NCI-H345 treated with DMSO at 0.1 percent for 48 hours (cell line): ENCODE data around the gene KRT31.
"Not testable (repeated sequence)": the region's sequence is repeated elsewhere in the genome, so short reads cannot be mapped to it uniquely, and the experiment has no call there.

Source experiments
- DNase-seq: peaks from one replicate; lab custom pipeline; 2025; ENCODE audit not compliant: unreplicated experiment; lab: John Stamatoyannopoulos, UW

KRT31 gene

DNA sequence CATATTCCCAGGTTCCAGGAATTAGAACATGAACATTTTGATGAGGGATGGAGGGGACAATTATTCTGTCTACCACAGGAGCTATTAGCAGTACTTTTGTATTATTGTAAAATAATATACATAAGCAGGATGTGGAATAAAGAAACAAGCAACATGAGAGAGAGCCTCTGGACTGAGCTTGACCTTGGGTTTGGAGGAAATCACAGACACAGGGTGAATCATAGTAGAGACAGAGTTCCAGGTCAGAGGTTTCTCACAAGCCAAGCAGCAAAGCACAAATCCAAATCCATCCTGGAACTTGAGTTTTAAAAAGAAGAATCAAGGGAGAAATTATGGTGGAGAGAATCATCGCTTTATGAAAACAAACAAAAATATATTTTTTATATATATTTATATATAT lies 5.1 kb downstream of the KRT31 start:
- no peak for DNase-seq

DNA sequence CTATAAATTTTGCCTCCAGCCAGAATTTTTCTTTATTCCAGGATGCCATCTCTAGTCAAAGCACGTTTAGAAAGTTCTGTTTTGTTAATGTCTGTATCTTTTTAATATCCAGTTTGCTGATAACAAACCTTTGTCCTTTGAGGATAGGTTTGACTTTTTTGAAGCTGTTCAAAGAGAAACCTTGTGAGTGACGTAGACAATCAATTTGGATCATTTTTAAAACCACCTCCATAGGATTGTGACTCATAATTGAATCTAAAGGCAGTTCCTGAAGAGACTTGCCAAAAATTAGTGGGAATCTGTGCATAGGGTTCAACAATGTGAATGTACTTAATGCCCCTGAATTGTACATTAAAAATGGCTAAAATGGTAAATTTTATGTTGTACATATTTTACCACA lies 5.9 kb downstream of the KRT31 start:
- DNase-seq = no peak

- DNase-seq = no peak
Measured at GRCh38 chr17:41390411-41390938, 6.9 kb downstream of the KRT31 start.

DNA sequence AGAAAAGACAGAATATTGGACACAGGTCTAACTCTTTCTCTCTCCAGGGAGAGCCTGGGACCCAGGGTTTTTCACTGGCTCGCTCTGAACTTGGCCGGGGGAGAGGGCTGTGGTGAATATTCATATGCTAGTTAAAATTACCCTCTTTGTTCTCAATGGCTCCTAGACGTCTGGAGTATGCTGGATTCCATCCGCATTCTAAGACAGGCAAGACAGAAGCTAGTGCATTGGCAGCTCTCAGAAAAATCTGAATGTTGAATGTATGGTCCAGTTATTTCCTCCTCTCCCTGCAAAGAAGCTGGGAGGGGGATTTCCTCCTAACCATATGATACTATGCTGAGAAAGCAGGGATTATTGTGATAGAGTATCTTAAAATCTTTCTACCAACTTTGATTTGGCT lies 9.7 kb downstream of the KRT31 start:
- DNase-seq = no peak

DNA sequence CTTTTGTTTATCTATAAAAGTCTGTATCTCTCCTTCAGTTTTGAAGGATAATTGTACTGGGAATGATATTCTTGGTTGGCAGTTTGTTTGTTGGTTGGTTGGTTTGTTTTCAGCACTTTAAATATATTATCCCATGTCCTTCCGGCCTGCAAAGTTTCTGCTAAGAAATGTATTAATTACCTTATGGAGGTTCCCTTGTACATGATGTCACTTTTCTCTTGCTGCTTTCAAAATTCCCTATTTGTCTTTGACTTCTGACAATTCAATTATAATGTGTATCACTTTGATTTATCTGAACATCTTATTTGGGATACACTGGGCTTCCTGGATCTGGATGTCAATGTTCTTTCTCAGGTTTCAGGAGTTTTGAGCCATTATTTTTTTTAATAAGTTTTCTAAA lies 11.2 kb downstream of the KRT31 start:
- no peak for DNase-seq

- no peak for DNase-seq
Measured at GRCh38 chr17:41383690-41384089, 13.7 kb downstream of the KRT31 start.

DNA sequence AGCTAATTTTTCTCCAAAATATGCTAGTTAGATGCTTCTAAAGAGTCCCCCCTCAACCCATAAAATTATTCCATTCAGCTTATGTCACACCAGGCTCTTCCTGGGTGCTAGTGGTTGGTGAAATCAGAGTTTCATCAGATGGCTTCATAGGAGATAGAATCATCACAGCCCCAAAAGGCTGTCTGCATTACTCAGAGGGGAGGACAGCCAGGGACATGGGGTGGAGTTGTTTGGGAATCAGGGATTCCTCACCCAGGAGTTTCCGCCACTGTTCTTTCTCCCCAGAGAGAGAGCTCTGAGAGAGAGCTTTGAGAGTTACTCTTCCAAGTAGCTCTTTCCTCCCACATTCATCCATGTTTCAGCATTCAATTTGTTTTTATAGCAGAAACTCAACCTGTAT lies 15.0 kb downstream of the KRT31 start:
- no peak for DNase-seq

DNA sequence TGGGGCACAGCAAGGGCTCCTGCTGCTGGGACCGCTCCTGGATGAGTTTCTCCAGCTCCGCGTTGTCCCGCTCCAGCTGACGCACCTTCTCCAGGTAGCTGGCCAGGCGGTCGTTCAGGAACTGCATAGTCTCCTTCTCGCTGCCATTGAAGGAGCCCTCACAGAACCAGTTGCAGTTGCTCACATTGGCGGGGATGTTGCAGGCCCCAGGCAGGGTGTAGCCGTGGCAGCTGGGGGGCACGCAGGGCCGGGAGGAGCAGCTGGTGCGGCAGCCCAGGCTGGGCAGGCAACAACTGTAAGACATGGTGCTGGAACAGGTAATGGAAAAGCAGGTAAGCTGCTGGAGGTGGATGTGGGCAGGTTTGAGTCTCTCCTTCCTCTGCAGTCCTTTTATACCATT lies 15.5 kb downstream of the KRT31 start, which contains the start of gene KRT34:
Gene KRT34, minus strand, starts transcription at position 364 of the 400 bp plus-strand sequence. Its CDS starts 60 bp downstream, at position 304.
- not testable (repeated sequence) for DNase-seq

- not testable (repeated sequence) for DNase-seq
Measured at GRCh38 chr17:41380091-41380490, 17.3 kb downstream of the KRT31 start.

DNA sequence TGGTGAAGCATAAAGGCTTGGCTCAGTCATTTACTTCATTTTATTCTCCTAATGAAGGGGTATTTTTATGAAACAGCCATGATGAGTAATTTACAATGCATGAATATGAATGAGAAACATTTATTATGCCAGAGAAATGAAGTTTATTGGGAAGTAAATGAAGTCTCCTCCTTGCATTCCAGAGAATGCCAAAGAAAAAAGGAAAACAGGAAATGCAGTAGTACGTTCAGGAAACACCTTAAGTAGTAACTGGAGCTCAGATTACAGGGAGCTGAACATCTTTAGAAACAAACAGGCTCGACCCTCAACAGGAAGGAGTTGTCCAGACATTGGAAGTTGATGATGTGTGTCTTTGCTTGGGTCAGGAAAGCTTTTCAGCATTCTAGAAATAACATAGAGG lies 19.9 kb downstream of the KRT31 start:
- DNase-seq = no peak

DNA sequence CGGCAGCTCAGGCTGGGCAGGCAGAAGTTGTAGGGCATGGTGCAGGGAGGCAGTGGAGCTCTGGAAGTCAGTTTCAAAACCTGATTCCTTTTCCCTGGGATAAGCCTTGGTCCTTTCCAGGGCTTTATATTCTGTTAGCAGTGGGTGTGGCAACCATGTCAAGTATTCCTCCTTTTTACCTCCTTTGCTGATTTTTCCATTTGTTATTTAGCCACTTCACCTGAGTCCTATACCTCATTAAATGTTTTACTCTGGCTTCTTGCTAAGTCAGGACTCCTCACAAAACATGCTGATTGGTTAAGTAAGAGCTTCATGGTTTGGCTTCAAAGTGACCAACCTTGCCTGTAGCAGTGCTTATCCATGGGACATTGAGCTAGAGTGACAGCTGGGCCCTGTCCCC lies 27.7 kb downstream of the KRT31 start, which contains the start of gene KRT33B:
Gene KRT33B, minus strand, starts transcription at position 101 of the 400 bp plus-strand sequence. Its CDS starts 63 bp downstream, at position 38.
- no peak for DNase-seq

GRCh38 chr17:41369023-41369422 lies 28.4 kb downstream of the KRT31 start:
- no peak for DNase-seq

- no peak for DNase-seq
Measured at GRCh38 chr17:41367426-41368075, 29.9 kb downstream of the KRT31 start.

- DNase-seq = no peak
Measured at GRCh38 chr17:41366070-41366469, 31.3 kb downstream of the KRT31 start.

- no peak for DNase-seq
Measured at GRCh38 chr17:41363881-41364280, 33.5 kb downstream of the KRT31 start.

GRCh38 chr17:41360296-41360995 lies 37.0 kb downstream of the KRT31 start:
- no peak for DNase-seq

GRCh38 chr17:41354536-41354935 lies 42.9 kb downstream of the KRT31 start:
- DNase-seq = no peak

- no peak for DNase-seq
Measured at GRCh38 chr17:41352597-41353366, 44.6 kb downstream of the KRT31 start.

DNA sequence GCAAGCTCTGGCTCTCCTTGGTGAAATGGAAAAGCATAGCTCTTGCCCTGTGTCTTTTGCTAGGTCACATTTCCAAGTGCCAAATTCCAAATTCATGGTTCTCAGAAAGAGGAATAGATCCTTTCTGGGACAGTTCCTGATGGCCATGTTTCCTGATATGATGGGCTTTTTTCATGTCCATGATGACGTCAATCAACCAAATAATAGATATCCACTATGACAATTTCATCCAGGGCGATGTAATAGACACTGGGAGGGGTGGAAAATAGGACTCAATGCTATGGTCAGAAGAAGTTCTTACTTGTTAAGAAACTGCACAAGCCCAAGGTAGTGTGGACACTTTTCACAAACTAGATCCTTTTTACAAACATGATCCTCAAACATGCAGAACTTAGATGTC lies 46.2 kb downstream of the KRT31 start:
- DNase-seq = no peak

DNA sequence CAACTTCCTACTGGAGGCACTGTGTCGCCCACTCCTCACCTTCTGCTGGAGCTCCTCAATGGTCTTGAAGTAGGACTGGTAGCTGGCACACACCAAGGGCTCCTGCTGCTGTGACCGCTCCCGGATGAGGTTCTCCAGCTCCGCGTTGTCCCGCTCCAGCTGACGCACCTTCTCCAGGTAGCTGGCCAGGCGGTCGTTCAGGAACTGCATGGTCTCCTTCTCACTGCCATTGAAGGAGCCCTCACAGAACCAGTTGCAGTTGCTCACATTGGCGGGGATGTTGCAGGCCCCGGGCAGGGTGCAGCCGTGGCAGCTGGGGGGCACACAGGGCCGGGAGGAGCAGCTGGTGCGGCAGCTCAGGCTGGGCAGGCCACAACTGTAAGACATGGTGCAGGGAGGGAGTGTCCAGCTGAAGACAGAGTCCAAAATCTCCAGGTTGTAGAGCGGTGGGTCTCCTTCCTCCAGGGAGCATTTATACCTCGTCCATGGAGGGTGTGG lies 47.0 kb downstream of the KRT31 start, which contains the start of gene KRT33A:
Gene KRT33A, minus strand, starts transcription at position 448 of the 498 bp plus-strand sequence. Its CDS starts 61 bp downstream, at position 387.
- DNase-seq = not testable (repeated sequence)
